Measurements from ENCODE around the gene GRAMD2B. TPM values are rescaled to one million over a fixed set of nuclear protein-coding genes. Genes with fewer than 3 reads are reported as not detected.

GRAMD2B gene
- polyA plus RNA-seq, 1 donor from 2014 or later, result not detected

DNA sequence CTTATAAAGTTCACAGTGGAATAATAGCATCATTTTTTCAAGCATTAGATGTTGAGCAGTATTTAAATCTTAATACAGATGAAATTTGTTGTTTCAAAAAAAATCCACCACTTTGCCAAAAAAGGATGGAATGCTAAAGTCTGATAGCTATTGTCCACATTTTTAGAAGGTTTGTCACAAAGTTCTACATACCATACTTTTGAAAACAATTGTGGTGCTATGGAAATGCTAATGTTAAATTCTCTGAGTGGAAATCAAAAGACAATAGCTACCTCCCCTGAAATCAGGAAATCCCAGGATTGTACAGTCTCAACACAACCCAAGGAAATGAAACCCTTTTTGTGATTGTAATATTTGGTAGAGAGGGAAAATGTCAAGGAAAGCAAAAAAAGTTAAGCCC, 19.3 kb upstream of the GRAMD2B start:
- no peak overlapping the region for H3K9ac ChIP-seq (ENCODE audit: low read length)
- H3F3A ChIP-seq (ENCODE audit: insufficient read depth, low read length, poor library complexity, severe bottlenecking), result no peaks in the 10 kb centered on the region
- peaks cover 5% of the 10 kb centered on the region for H3K9me3 ChIP-seq (ENCODE audit: low read length)
- H3K36me3 ChIP-seq (ENCODE audit: insufficient read depth, low read length), result no peaks in the 10 kb centered on the region
- H3K4me2 ChIP-seq (ENCODE audit: low read length), result no peak overlapping the region
- no peaks in the 10 kb centered on the region for H3K79me2 ChIP-seq (replicated peaks; ENCODE audit: insufficient read depth, low read length)
- H3K27me3 ChIP-seq (ENCODE audit: insufficient read depth, low read depth, low read length), result no peaks in the 10 kb centered on the region
- TF ChIP-seq SMC3 (conservative IDR thresholded peaks at IDR 0.05; ENCODE audit: poor library complexity), result no peak
- TF ChIP-seq RAD21 (conservative IDR thresholded peaks at IDR 0.05), result no peak
- H4K20me1 ChIP-seq (ENCODE audit: insufficient read depth), result no peaks in the 10 kb centered on the region
- H3K9me2 ChIP-seq (ENCODE audit: insufficient read depth, low read length), result no peaks in the 10 kb centered on the region
- H3K27ac ChIP-seq (ENCODE audit: low read length), result no peak overlapping the region
- H2AFZ ChIP-seq (ENCODE audit: low read depth, low read length), result no peak overlapping the region
- H3K4me3 ChIP-seq (ENCODE audit: low read length), result no peak overlapping the region

DNA sequence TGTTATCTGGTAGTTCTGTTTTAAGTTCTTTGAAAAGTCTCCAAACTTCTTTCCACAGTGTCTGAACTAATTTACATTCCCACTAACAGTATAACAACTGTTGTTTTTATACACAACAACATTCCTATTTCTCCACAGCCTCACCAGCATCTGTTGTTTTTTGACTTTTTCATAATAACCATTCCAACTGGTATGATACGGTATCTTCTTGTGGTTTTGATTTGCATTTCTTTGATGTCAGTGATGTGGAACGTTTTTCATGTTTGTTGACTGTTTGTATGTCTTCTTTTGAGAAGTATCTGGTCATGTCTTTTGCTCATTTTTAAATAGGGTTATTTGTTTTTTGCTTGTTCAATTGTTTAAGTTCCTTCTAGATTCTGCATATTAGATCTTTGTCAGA, 12.6 kb upstream of the GRAMD2B start:
- no peak overlapping the region for H3K4me2 ChIP-seq (ENCODE audit: low read length)
- H3K27me3 ChIP-seq (ENCODE audit: insufficient read depth, low read depth, low read length), result no peaks in the 10 kb centered on the region
- H3K36me3 ChIP-seq (ENCODE audit: insufficient read depth, low read length), result no peaks in the 10 kb centered on the region
- H4K20me1 ChIP-seq (ENCODE audit: insufficient read depth), result no peaks in the 10 kb centered on the region
- H3F3A ChIP-seq (ENCODE audit: insufficient read depth, low read length, poor library complexity, severe bottlenecking), result no peaks in the 10 kb centered on the region
- H2AFZ ChIP-seq (ENCODE audit: low read depth, low read length), result no peak overlapping the region
- H3K9me3 ChIP-seq (ENCODE audit: low read length), result peaks cover 4% of the 10 kb centered on the region
- H3K79me2 ChIP-seq (replicated peaks; ENCODE audit: insufficient read depth, low read length), result no peaks in the 10 kb centered on the region
- no peak overlapping the region for H3K9ac ChIP-seq (ENCODE audit: low read length)
- H3K9me2 ChIP-seq (ENCODE audit: insufficient read depth, low read length), result no peaks in the 10 kb centered on the region
- TF ChIP-seq POLR2AphosphoS5 (IDR thresholded peaks at IDR 0.05), result no peak
- TF ChIP-seq EP300 (conservative IDR thresholded peaks at IDR 0.05; ENCODE audit: poor library complexity, severe bottlenecking), result no peak
- no peak for TF ChIP-seq RAD21 (conservative IDR thresholded peaks at IDR 0.05)
- no peak overlapping the region for H3K27ac ChIP-seq (ENCODE audit: low read length)
- no peak overlapping the region for H3K4me3 ChIP-seq (ENCODE audit: low read length)

DNA sequence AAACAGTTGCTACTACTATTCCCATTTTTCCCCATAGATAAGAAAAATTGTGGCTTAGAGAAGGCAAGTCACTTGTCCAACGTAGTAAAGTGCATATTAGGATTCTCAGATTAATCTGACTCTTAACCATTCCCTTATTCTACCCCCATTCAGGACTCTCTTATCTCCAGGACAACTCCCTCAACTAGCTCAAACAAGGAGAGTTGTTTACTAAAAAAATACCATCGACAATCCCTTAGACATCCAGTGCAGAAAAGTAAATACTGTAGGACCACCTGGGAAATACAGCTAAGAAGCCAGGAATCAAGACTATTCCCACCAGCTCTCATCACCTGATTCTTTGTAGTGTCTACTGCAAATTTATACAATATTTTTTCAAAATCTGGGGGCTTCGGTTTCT, 9.4 kb upstream of the GRAMD2B start:
- Histone ChIP-seq H3K27me3 (ENCODE audit: insufficient read depth, low read depth, low read length) (no peaks in the 10 kb centered on the region), H3K36me3 (ENCODE audit: insufficient read depth, low read length) (no peaks in the 10 kb centered on the region), H3F3A (ENCODE audit: insufficient read depth, low read length, poor library complexity, severe bottlenecking) (no peaks in the 10 kb centered on the region), H2AFZ (ENCODE audit: low read depth, low read length) (no peak overlapping the region), H3K9me3 (ENCODE audit: low read length) (peaks cover 4% of the 10 kb centered on the region), H3K4me2 (ENCODE audit: low read length) (no peak overlapping the region), H3K9ac (ENCODE audit: low read length) (no peak overlapping the region), H4K20me1 (ENCODE audit: insufficient read depth) (no peaks in the 10 kb centered on the region), H3K27ac (ENCODE audit: low read length) (no peak overlapping the region), H3K79me2 (replicated peaks; ENCODE audit: insufficient read depth, low read length) (no peaks in the 10 kb centered on the region), H3K9me2 (ENCODE audit: insufficient read depth, low read length) (no peaks in the 10 kb centered on the region), H3K4me3 (ENCODE audit: low read length) (no peak overlapping the region)
- TF ChIP-seq, protein P1, sequence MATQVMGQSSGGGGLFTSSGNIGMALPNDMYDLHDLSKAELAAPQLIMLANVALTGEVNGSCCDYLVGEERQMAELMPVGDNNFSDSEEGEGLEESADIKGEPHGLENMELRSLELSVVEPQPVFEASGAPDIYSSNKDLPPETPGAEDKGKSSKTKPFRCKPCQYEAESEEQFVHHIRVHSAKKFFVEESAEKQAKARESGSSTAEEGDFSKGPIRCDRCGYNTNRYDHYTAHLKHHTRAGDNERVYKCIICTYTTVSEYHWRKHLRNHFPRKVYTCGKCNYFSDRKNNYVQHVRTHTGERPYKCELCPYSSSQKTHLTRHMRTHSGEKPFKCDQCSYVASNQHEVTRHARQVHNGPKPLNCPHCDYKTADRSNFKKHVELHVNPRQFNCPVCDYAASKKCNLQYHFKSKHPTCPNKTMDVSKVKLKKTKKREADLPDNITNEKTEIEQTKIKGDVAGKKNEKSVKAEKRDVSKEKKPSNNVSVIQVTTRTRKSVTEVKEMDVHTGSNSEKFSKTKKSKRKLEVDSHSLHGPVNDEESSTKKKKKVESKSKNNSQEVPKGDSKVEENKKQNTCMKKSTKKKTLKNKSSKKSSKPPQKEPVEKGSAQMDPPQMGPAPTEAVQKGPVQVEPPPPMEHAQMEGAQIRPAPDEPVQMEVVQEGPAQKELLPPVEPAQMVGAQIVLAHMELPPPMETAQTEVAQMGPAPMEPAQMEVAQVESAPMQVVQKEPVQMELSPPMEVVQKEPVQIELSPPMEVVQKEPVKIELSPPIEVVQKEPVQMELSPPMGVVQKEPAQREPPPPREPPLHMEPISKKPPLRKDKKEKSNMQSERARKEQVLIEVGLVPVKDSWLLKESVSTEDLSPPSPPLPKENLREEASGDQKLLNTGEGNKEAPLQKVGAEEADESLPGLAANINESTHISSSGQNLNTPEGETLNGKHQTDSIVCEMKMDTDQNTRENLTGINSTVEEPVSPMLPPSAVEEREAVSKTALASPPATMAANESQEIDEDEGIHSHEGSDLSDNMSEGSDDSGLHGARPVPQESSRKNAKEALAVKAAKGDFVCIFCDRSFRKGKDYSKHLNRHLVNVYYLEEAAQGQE (IDR thresholded peaks at IDR 0.05; ENCODE audit: borderline replicate concordance), result no peak
- no peak for TF ChIP-seq MXI1 (conservative IDR thresholded peaks at IDR 0.05; ENCODE audit: poor library complexity, severe bottlenecking)
- no peak for TF ChIP-seq POLR2AphosphoS5 (IDR thresholded peaks at IDR 0.05)
- no peak for TF ChIP-seq TAF1 (IDR thresholded peaks at IDR 0.05; ENCODE audit: low read depth)
- no peak for TF ChIP-seq EZH2 (IDR thresholded peaks at IDR 0.05; ENCODE audit: borderline replicate concordance, insufficient read depth, low read length, poor library complexity, severe bottlenecking)
- no peak for TF ChIP-seq EP300 (conservative IDR thresholded peaks at IDR 0.05; ENCODE audit: poor library complexity, severe bottlenecking)
- TF ChIP-seq, protein P2, sequence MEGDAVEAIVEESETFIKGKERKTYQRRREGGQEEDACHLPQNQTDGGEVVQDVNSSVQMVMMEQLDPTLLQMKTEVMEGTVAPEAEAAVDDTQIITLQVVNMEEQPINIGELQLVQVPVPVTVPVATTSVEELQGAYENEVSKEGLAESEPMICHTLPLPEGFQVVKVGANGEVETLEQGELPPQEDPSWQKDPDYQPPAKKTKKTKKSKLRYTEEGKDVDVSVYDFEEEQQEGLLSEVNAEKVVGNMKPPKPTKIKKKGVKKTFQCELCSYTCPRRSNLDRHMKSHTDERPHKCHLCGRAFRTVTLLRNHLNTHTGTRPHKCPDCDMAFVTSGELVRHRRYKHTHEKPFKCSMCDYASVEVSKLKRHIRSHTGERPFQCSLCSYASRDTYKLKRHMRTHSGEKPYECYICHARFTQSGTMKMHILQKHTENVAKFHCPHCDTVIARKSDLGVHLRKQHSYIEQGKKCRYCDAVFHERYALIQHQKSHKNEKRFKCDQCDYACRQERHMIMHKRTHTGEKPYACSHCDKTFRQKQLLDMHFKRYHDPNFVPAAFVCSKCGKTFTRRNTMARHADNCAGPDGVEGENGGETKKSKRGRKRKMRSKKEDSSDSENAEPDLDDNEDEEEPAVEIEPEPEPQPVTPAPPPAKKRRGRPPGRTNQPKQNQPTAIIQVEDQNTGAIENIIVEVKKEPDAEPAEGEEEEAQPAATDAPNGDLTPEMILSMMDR (IDR thresholded peaks at IDR 0.05; ENCODE audit: poor library complexity, severe bottlenecking), result no peak
- TF ChIP-seq RAD21 (conservative IDR thresholded peaks at IDR 0.05), result no peak
- TF ChIP-seq SMC3 (conservative IDR thresholded peaks at IDR 0.05; ENCODE audit: poor library complexity), result no peak
